ENCODE measurements around the gene SLC22A23.

DNA sequence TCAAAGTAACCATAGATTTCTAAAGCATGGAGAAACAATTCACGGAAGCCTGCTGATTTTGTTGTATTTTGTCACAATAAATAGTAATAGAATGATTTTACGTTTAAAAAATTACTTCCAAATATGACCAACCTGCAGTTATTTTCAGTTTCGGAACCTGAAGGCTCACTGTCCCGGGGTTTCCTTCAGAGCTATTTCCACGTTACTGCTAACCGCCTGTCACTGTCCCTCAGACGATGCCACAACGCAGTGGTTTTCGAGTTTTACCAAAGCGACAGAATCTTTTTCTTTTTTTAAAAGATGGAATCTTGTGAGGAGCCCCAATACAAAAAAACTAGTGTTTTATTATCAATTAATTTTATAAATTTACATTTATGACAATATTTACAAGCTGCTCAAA, 157.6 kb downstream of the SLC22A23 start:
- TF ChIP-seq, protein P1, sequence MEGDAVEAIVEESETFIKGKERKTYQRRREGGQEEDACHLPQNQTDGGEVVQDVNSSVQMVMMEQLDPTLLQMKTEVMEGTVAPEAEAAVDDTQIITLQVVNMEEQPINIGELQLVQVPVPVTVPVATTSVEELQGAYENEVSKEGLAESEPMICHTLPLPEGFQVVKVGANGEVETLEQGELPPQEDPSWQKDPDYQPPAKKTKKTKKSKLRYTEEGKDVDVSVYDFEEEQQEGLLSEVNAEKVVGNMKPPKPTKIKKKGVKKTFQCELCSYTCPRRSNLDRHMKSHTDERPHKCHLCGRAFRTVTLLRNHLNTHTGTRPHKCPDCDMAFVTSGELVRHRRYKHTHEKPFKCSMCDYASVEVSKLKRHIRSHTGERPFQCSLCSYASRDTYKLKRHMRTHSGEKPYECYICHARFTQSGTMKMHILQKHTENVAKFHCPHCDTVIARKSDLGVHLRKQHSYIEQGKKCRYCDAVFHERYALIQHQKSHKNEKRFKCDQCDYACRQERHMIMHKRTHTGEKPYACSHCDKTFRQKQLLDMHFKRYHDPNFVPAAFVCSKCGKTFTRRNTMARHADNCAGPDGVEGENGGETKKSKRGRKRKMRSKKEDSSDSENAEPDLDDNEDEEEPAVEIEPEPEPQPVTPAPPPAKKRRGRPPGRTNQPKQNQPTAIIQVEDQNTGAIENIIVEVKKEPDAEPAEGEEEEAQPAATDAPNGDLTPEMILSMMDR (IDR thresholded peaks at IDR 0.05), result no peak
- TF ChIP-seq ZFX (IDR thresholded peaks at IDR 0.05; ENCODE audit: borderline replicate concordance), result no peak

Data from 22Rv1 (cell line).